HG03442 (cell line): ENCODE measurements around the gene CNOT3.
"Not testable (repeated sequence)": the region's sequence is repeated elsewhere in the genome, so short reads cannot be mapped to it uniquely, and the experiment has no call there.

Experiments
- ATAC-seq: cut with Tn5 transposase; IDR thresholded peaks from one replicate; pipeline ENCODE4 v1.9.1; 2021; ENCODE audit warnings: mild to moderate bottlenecking, moderate library complexity; ENCODE audit not compliant: unreplicated experiment

The CNOT3 gene

GRCh38 chr19:54137699-54138488 is at the start of gene CNOT3:
Gene CNOT3, plus strand, starts transcription at chr19:54137762. Its CDS starts 5,217 bp downstream, at chr19:54142979.
- ATAC-seq, result no peak

DNA sequence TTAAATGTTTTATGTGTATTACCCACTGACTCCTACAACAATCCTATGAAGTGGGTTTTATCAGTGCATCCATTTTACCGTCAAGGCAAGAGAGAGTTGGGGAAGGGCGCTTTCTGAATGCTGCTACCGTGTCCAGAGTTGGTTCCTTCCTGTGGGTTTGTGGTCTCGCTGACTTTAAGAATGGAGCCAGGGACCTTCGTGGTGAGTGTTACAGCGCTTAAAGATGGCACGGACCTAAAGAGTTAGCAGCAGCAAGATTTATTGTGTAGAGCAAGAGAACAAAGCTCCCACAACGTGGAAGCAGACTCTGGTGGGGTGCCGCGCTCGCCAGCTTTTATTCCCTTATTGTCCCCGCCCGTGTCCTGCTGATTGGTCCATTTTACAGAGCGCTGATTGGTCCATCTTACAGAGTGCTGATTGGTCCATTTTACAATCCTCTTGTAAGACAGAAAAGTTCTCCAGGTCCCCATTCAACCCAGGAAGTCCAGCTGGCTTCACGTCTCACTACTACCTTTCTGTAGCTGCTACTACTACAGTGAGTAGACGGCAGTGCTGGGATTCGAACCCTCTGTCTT is 43.0 kb upstream of the CNOT3 start:
- ATAC-seq, result no peak

GRCh38 chr19:54095136-54095858 is 42.3 kb upstream of the CNOT3 start:
- no peak for ATAC-seq

- ATAC-seq, result not testable (repeated sequence)
Observed at GRCh38 chr19:54095859-54096616, 41.5 kb upstream of the CNOT3 start.

DNA sequence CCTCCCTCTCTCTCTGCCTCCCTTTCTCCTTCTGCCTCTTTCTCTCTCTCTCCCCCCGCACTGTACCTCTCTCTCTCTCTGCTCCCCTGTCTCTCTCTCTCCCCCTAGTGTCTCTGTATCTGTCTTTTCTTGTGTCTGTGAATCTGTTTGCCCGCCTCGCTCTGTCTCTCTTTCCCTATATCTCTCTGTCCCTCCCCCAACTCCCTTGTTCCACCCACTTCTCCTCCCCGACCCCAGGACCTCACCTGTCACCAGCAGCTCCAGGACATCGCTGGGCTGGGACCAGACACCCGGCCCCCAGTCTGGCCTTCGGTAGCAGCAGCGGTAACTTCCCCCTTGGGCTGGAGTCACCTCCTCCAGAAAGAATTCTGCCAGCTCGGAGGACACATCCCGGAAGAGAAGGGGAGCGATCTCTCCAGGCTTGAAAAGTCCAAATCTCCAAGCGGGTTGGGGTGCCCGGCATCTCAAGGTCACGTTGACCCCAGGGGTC is 40.9 kb upstream of the CNOT3 start:
- ATAC-seq, result no peak

DNA sequence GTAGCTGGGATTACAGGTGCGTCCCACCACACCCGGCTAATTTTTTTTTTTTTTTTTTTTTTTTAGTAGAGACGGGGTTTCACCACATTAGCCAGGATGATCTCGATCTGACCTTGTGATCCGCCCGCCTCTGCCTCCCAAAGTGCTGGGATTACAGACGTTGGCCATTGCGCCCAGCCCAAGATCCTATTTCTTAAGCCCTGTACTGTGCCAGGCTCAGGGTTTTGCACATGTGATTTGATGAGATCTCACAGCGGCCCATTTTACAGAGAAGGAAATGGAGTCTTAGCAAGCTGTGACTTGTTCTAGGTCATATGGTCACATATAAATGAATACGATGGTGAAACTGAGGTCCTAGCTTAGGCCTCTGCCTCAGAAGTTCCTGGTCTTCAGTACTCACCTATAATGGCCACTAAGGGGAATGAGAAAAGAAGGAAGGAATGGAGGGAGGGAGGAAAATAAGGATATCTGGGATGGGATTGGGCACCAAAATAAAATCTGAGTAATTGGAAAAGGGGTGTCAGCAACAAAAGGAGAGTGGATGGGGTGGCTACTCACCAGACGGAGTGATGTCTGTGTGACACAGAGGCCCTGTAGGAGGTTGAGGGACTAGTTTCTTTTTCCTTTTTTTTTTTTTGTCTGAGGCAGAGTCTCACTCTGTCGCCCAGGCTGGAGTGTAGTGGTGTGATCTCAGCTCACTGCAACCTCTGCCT is 38.2 kb upstream of the CNOT3 start:
- ATAC-seq, result no peak

- ATAC-seq, result not testable (repeated sequence)
Observed at GRCh38 chr19:54099903-54100255, 37.7 kb upstream of the CNOT3 start.

- ATAC-seq, result no peak
Observed at GRCh38 chr19:54100561-54100960, 37.0 kb upstream of the CNOT3 start, which contains the start of gene OSCAR. Gene OSCAR, minus strand, starts transcription at chr19:54100803. Its CDS starts 11 bp downstream, at chr19:54100792.

DNA sequence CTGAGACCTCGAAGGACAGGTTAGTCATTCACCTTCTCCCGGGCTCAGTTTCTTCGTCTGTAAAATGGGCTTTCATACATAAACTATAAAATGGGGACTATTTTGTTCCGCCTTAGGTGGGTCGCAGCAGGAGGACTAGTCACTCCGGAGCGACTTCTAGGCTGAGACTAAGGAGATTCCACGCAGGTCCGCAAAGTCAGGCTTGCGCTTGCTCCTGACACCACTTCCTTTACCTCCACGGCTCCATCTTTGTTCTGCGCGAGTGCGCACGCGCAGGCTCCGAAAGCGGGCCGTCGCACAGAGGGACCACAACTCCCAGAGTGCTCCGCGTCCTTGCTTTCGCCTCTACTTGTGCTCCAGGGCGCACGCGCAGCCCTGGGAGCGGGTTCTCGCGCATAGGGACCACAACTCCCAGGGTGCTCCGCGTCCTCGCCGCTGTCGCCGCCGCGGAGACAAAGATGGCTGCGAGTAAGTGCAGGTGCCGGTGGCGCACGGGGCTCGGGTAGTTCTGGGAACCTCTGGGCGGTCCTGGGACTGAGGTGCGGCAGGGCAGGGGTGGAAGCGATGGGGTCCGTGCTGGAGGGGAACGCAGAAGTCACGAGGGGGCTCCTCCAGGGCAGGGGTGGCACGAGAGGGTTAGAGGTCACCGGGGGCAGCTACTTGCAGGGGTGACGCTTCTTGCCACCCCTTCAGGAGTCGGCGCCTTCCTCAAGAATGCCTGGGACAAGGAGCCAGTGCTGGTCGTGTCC is 35.0 kb upstream of the CNOT3 start, which contains the start of gene NDUFA3:
TSS of gene NDUFA3 (plus strand) at position 435 of the 749 bp plus-strand sequence. CDS start at position 459, 24 bp downstream.
- ATAC-seq, result peak; percentile 95

DNA sequence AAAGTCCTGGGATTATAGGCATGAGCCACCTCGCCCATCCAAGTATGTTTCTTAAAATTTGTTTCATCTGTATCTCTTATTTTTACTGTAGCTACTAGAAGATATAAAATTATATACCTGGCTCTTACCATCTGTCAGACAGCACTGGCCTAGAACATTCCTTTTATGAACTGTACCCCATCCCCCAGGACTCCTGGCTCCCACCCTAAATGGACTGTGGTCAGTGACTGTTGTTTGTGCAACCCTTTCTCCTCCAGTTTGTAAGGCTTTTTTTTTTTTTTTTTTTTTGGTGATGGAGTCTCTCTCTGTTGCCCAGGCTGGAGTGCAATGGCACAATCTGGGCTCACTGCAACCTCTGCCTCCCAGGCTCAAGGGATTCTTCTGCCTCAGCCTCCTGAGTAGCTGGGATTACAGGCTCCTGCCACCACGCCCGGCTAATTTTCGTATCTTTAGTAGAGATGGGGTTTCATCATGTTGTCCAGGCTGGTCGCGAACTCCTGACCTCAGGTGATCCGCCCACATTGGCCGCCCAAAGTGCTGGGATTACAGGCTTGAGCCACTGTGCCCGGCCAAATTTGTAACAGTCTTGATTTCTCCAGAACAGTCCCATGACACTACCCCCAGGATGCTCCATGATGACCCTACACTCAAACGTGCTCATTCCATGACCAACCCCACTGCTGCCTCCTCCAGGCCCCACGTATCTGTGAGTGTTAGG is 32.4 kb upstream of the CNOT3 start:
- ATAC-seq, result no peak

DNA sequence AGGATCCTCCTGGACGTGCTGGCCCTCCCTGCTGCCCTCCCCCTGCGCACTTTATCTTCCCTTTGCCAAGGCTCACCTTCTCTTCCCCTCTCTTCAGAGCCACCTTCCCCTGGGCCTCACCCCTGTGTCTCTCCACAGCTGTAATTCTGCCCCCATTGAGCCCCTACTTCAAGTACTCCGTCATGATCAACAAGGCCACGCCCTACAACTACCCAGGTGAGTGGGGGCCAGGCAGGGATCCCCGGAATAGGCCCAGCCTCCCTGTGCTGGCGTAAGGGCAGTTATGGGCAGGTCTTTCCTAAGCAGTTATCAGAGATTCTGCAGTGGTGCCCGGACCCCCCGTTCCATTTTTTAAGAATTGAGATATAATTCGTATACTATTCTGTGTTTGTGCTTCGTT is 31.8 kb upstream of the CNOT3 start:
- ATAC-seq, result no peak

DNA sequence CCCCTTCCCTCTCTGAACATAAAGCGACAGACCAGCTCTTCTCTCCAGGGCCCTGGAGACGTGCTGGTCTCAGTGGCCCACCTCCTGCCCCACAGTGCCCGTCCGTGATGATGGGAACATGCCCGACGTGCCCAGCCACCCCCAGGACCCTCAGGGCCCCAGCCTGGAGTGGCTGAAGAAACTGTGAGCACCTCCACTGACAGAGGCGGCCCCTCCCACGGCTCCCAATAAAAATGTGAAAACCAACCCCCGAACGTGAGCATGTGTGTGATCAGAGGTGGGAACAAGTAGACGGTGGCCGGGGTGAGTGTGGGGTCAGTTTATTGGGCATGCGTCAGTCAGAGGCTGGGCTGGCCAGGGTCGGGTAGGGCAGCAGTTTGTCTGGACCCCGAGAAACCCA is 30.8 kb upstream of the CNOT3 start:
- no peak for ATAC-seq

- no peak for ATAC-seq
Observed at GRCh38 chr19:54107876-54108490, 29.6 kb upstream of the CNOT3 start.

DNA sequence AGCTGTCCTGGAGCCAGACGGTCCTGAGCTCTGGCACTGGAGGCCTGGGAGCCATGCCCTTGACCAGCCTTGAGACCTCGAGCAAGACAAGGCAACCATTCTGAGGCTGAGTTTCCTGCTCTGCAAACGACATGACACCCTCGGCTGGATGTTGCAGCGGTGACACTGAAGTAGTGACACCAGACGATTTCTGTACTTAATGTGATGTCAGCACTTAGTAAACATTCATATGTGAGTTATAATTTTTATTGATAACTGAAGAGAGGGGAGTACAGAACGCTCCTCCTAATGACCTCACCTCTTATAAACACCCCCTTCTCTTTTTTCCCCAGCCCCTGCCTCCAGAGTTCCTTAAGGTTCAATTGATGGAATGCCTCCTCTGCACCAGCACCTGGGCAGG is 29.1 kb upstream of the CNOT3 start:
- ATAC-seq, result no peak

DNA sequence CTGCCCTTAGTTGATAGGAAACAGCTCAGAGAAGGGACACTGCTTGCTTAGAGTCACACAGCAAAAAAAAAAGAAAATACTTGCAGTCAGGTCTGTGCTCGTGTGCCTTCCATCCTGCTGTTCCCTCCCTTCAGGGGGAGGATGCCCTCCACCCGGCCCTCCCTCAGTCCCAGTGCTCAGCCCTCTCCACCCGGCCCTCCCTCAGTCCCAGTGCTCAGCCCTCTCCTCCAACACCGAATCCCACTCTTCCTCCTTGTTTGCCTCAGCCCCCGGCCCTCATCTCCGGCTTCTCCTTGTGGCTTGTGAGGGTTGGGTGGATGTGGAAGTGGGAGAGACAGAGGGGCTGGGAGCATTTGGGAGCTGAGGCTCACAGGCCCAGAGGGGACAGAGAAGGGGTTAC is 27.9 kb upstream of the CNOT3 start:
- ATAC-seq, result no peak

DNA sequence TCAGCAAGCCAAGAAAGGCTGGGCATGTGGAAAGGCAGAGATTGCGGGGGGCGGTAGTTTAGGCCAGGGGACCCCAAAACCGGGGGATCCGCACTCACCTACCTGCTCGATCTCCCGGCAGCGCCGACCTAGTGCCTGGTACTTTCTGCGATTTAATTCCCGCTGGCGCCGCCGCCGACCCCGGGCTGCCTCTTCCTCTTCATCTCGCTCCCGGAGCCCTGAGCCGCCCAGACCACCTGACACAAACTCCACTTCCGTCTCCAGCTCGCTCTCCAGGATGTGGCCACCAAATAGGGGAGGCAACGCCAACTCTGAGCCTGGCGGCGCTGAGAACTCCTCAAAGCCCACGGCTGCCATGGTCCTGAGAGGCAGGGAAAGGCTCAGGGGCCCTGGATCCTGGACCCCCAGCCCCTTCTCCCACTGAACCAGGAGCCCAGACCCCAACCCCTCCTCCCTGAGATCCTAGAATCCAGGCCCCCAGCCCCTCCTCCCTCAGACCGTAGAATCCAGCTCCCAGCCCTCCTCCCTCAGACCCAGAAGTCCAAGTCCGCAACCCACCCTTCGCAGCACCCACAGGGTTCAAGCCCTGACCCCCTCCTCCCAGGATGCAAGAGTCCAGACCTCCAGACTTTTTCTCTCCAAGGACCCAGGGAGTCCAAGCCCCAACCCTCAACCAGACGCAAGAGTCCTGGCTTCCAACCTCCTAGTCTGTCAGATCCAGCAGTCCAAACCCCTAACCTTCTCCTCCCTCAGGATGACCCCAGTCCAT is 23.0 kb upstream of the CNOT3 start:
- no peak for ATAC-seq
